Measurements from ENCODE around the gene MRPL40.

MRPL40 gene

DNA sequence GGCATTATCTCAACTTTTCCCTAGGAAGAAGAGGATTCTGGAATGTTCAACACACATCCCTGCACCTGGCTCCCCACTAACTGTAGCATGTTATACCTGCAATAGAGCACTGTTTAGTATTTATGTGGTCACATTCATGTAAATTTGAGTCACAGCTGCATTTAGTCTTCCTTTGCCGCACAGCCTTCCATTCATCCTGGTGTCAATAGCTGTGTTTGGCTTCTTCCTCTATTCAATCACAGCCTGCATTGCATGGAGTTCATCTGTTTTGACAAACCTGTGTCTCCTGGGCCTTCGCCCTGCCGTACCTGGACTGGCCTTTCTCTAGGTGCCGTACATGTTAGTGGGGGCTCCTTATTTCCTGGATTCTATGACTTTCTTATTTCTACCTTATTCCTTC is 19.2 kb downstream of the MRPL40 start:
- no peak overlapping the region for H3K27ac Mint-ChIP-seq

DNA sequence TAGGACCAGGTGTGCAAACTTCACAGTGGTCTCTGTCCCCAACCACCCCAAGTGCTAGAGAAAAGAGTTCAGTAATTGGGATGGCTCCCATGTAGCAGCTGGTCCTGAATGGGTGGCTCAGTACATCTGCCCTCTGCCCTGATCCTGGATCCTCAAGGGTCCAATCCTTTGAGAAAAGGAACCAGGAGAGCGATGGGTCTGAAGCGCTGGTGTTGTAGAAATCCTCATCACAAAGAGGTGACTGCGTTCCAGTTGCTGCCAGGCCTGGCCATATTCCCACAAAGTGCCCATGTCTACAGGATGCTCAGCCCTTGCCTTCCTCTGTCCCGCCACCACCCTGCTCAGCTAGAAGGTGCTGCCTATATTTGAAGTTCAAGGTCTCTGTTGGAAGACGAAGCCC is 21.4 kb downstream of the MRPL40 start:
- no peak for DNase-seq
- Mint-ChIP-seq H3K27me3 (ENCODE audit: low read depth, poor library complexity) (no peaks in the 10 kb centered on the region), H3K36me3 (ENCODE audit: low read depth) (peaks cover 56% of the 10 kb centered on the region), H3K9me3 (no peaks in the 10 kb centered on the region), H3K4me3 (no peak overlapping the region), H3K27ac (no peak overlapping the region), H3K4me1 (peaks cover 2% of the 10 kb centered on the region)
- TF ChIP-seq, protein P1, sequence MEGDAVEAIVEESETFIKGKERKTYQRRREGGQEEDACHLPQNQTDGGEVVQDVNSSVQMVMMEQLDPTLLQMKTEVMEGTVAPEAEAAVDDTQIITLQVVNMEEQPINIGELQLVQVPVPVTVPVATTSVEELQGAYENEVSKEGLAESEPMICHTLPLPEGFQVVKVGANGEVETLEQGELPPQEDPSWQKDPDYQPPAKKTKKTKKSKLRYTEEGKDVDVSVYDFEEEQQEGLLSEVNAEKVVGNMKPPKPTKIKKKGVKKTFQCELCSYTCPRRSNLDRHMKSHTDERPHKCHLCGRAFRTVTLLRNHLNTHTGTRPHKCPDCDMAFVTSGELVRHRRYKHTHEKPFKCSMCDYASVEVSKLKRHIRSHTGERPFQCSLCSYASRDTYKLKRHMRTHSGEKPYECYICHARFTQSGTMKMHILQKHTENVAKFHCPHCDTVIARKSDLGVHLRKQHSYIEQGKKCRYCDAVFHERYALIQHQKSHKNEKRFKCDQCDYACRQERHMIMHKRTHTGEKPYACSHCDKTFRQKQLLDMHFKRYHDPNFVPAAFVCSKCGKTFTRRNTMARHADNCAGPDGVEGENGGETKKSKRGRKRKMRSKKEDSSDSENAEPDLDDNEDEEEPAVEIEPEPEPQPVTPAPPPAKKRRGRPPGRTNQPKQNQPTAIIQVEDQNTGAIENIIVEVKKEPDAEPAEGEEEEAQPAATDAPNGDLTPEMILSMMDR (IDR thresholded peaks at IDR 0.05): no peak

More for the DNA sequence above, 19.2 kb downstream of the MRPL40 start:
- no peaks in the 10 kb centered on the region for H3K27me3 Mint-ChIP-seq (ENCODE audit: low read depth, poor library complexity)
- peaks cover 54% of the 10 kb centered on the region for H3K36me3 Mint-ChIP-seq (ENCODE audit: low read depth)
- peaks cover 18% of the 10 kb centered on the region for H3K4me1 Mint-ChIP-seq
- H3K9me3 Mint-ChIP-seq: no peaks in the 10 kb centered on the region
- H3K4me3 Mint-ChIP-seq: no peak overlapping the region
- TF ChIP-seq, protein P1 (IDR thresholded peaks at IDR 0.05): no peak
- no peak for DNase-seq

DNA sequence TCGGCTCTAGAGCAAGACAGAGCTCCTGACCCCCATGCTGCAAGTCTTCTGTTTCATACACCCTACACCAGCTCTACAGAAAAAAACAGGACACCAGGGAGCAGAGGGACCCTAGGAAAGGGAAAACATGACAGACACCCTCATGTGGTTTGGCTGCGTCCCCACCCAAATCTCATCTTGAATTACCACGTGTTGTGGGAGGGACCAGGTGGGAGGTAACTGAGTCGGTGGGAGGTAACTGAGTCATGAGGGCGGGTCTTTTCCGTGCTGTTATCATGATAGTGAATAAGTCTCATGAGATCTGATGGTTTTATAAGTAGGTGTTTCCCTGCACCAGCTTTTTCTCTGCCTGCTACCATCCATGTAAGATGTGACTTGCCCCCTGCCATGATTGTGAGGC is 21.8 kb downstream of the MRPL40 start:
- peaks cover 56% of the 10 kb centered on the region for H3K36me3 Mint-ChIP-seq (ENCODE audit: low read depth)

DNA sequence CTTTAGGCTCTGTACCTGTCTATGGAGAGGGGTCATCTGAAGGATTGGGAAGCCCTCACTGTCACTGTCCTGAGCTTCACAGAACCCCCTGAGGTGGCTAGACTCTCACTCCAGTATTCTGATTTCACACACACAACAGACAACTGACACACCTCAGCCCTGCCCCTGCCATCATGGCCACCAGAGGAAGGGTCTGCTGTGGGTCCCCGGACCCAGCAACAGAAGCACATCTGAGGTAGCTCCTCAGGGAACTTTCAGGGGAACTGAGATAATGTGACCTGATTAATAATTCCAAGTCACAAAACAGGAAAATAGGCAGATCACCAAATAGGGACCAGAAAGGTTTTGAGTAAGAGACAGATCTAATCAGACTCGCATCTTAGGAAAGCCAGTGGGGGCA is 22.7 kb downstream of the MRPL40 start:
- peaks cover 58% of the 10 kb centered on the region for H3K36me3 Mint-ChIP-seq (ENCODE audit: low read depth)
- no peaks in the 10 kb centered on the region for H3K4me1 Mint-ChIP-seq

More for the DNA sequence above, 21.8 kb downstream of the MRPL40 start:
- Mint-ChIP-seq H3K27ac (no peak overlapping the region), H3K9me3 (no peaks in the 10 kb centered on the region), H3K4me1 (no peaks in the 10 kb centered on the region), H3K4me3 (no peak overlapping the region), H3K27me3 (ENCODE audit: low read depth, poor library complexity) (no peaks in the 10 kb centered on the region)
- TF ChIP-seq, protein P1 (IDR thresholded peaks at IDR 0.05): no peak
- no peak for DNase-seq

DNA sequence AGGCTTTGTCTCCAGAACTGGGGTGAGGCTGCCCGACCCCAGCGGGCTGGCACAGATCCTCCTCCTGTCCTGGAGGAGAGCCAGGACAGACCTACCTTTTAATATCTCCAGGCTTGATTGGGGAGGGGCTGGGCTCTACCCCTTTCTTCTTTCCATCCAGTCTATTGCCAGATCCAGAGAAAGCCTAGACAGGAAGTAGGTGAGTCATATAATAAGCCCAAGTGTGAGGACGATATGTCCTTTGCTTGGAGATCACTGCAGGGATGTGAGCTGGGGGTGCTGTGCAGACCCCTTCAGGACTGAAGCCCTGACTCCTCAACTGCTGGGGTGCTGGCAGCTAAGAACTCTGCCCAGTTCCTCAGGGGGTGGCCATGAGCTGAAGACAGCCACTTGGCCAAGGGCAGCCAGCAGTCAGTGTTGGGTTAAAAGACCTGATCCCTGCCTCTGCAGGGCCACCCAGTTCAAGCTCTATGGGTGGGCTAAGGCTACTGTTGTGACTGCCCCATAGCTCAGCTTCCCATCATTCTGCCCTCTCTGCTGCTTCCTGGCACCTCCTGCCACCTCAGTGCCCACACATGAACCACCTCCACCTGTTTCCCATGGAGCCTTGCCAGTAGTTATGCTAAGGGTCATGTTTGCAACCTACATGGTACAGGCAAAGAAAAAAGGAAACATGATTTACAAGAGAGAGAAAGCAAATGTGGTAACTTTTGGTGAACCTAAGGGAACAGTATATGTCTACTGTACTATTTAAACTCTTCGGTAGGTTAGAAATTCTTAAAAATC is 23.4 kb downstream of the MRPL40 start:
- no peak overlapping the region for H3K27ac Mint-ChIP-seq

More for the DNA sequence above, 22.7 kb downstream of the MRPL40 start:
- Mint-ChIP-seq H3K4me3 (no peak overlapping the region), H3K27ac (no peak overlapping the region), H3K9me3 (no peaks in the 10 kb centered on the region), H3K27me3 (ENCODE audit: low read depth, poor library complexity) (no peaks in the 10 kb centered on the region)
- no peak for DNase-seq
- TF ChIP-seq, protein P1 (IDR thresholded peaks at IDR 0.05): no peak

More for the DNA sequence above, 23.4 kb downstream of the MRPL40 start:
- TF ChIP-seq, protein P1 (IDR thresholded peaks at IDR 0.05): no peak
- Mint-ChIP-seq H3K9me3 (no peaks in the 10 kb centered on the region), H3K36me3 (ENCODE audit: low read depth) (peaks cover 56% of the 10 kb centered on the region), H3K4me3 (no peak overlapping the region), H3K27me3 (ENCODE audit: low read depth, poor library complexity) (no peaks in the 10 kb centered on the region), H3K4me1 (no peaks in the 10 kb centered on the region)
- DNase-seq: no peak

Measured in nephron progenitor cell (in vitro differentiated cells).